IMR-90 (cell line): Measurements from ENCODE around the gene MVP. TPM values are rescaled to one million over a fixed set of nuclear protein-coding genes. Genes with fewer than 3 reads are reported as not detected.

ENCODE experiments used
- ATAC-seq: fragments of 200-7000 bp; cut with Tn5 transposase; 2 replicates; pipeline ENCODE4 v1.9.1; 2020; ENCODE audit warnings: low read depth, mild to moderate bottlenecking, moderate library complexity
- BruUV-seq: library from RNA; stranded (reverse); fragments of 400-500 nt; replicated peaks from 2 replicates; lab custom pipeline; 2021; lab: Mats Ljungman, UMichigan
- CTCF ChIA-PET: fragments of 300-600 bp; formaldehyde crosslinking; extraction: SDS; loops from one replicate; lab custom pipeline; 2021; ENCODE audit warnings: antibody characterized with exemption; lab: Yijun Ruan, JAX
- POLR2A ChIA-PET: fragments of 300-600 bp; sonication (Branson Sonifier 250); formaldehyde crosslinking; loops from one replicate; lab custom pipeline; 2022; ENCODE audit warnings: antibody characterized with exemption; ENCODE audit not compliant: unreplicated experiment; lab: Charles Lee
- DNase-seq: peaks from one replicate; pipeline ENCODE4 v3.0.0; 2013
- H2AFZ ChIP-seq: replicated peaks from 2 replicates; pipeline ENCODE3; 2013; ENCODE audit warnings: low read length, mild to moderate bottlenecking; ENCODE audit not compliant: poor library complexity
- H2AK5ac ChIP-seq: 2 replicates; pipeline ENCODE4 v1.6.1; 2013; ENCODE audit warnings: low read depth, low read length, inconsistent platforms
- H2AK9ac ChIP-seq: replicated peaks from 2 replicates; pipeline ENCODE3; 2013; ENCODE audit warnings: mild to moderate bottlenecking, low read depth, low read length, moderate library complexity; ENCODE audit not compliant: poor library complexity
- H2BK120ac ChIP-seq: 2 replicates; pipeline ENCODE4 v1.6.1; 2013; ENCODE audit warnings: low read depth, low read length, inconsistent platforms
- H2BK15ac ChIP-seq: 3 replicates; pipeline ENCODE4 v1.6.1; 2013; ENCODE audit warnings: low read depth, low read length, inconsistent platforms
- H2BK20ac ChIP-seq: 2 replicates; pipeline ENCODE4 v1.6.1; 2013; ENCODE audit warnings: low read depth, mild to moderate bottlenecking, inconsistent platforms, low read length, moderate library complexity
- H2BK5ac ChIP-seq: 2 replicates; pipeline ENCODE4 v1.6.1; 2013; ENCODE audit warnings: mild to moderate bottlenecking, low read depth, low read length, inconsistent platforms; ENCODE audit not compliant: poor library complexity, severe bottlenecking
- H3K14ac ChIP-seq: replicated peaks from 2 replicates; pipeline ENCODE4 v1.6.1; 2013; ENCODE audit warnings: low read depth, low read length, inconsistent platforms
- H3K18ac ChIP-seq: 2 replicates; pipeline ENCODE4 v1.6.1; 2013; ENCODE audit warnings: low read depth, low read length, control low read depth
- H3K23ac ChIP-seq: 2 replicates; pipeline ENCODE4 v1.6.1; 2013; ENCODE audit warnings: low read depth, low read length, inconsistent platforms
- H3K27ac ChIP-seq: 2 replicates; pipeline ENCODE4 v1.5.1; 2013; ENCODE audit warnings: mild to moderate bottlenecking, control low read depth, low read length; ENCODE audit not compliant: insufficient read depth
- H3K27me3 ChIP-seq: 2 replicates; pipeline ENCODE4 v1.6.1; 2013; ENCODE audit warnings: low read length; ENCODE audit not compliant: control insufficient read depth, insufficient read depth
- H3K36me3 ChIP-seq: 2 replicates; pipeline ENCODE4 v1.6.1; 2013; ENCODE audit warnings: low read length, mixed read lengths; ENCODE audit not compliant: control insufficient read depth, insufficient read depth
- H3K4ac ChIP-seq: 2 replicates; pipeline ENCODE4 v1.6.1; 2013; ENCODE audit warnings: low read depth, low read length, inconsistent platforms
- H3K4me1 ChIP-seq: 2 replicates; pipeline ENCODE4 v1.6.1; 2013; ENCODE audit warnings: low read length, mixed read lengths; ENCODE audit not compliant: control insufficient read depth, insufficient read depth
- H3K4me2 ChIP-seq: 2 replicates; pipeline ENCODE4 v1.6.1; 2013; ENCODE audit warnings: low read depth, mild to moderate bottlenecking, control low read depth, low read length, moderate library complexity
- H3K4me3 ChIP-seq: 2 replicates; pipeline ENCODE4 v1.5.1; 2013; ENCODE audit warnings: low read depth, mild to moderate bottlenecking, control low read depth, low read length, moderate library complexity; ENCODE audit not compliant: insufficient read depth
- H3K56ac ChIP-seq: 2 replicates; pipeline ENCODE4 v1.6.1; 2013; ENCODE audit warnings: low read length, inconsistent platforms; ENCODE audit not compliant: insufficient read depth; ENCODE audit errors: extremely low read depth
- H3K79me1 ChIP-seq, 2 experiments: 2 replicates each; pipeline ENCODE4 v1.6.1; 2013; ENCODE audit warnings: low read length in 2 of 2, inconsistent platforms in 1 of 2, low read depth in 1 of 2
- H3K9ac ChIP-seq: 2 replicates; pipeline ENCODE4 v1.6.1; 2013; ENCODE audit warnings: low read depth, low read length, control low read depth
- H3K9me1 ChIP-seq: 2 replicates; pipeline ENCODE4 v1.6.1; 2013; ENCODE audit warnings: low read length, inconsistent platforms; ENCODE audit not compliant: insufficient read depth
- H3K9me3 ChIP-seq: 2 replicates; pipeline ENCODE4 v1.6.1; 2013; ENCODE audit warnings: low read length; ENCODE audit not compliant: control insufficient read depth, insufficient read depth
- H4K20me1 ChIP-seq: 2 replicates; pipeline ENCODE4 v1.6.1; 2013; ENCODE audit warnings: low read length, inconsistent platforms; ENCODE audit not compliant: insufficient read depth
- H4K5ac ChIP-seq: 2 replicates; pipeline ENCODE4 v1.6.1; 2013; ENCODE audit warnings: mild to moderate bottlenecking, low read depth, low read length, control low read depth
- H4K8ac ChIP-seq, 2 experiments: 2 replicates each; pipeline ENCODE4 v1.6.1; 2013; ENCODE audit warnings: low read depth in 2 of 2, low read length in 2 of 2, control low read depth in 1 of 2, inconsistent platforms in 1 of 2
- H4K91ac ChIP-seq: 2 replicates; pipeline ENCODE4 v1.6.1; 2013; ENCODE audit warnings: low read depth, low read length, inconsistent platforms; ENCODE audit not compliant: insufficient read depth
- BHLHE40 ChIP-seq: fragments of 150-350 bp; IDR thresholded peaks from 2 replicates; pipeline ENCODE4 v1.6.1; 2016; ENCODE audit warnings: mild to moderate bottlenecking, low read depth, low read length
- CEBPB ChIP-seq: IDR thresholded peaks from 2 replicates; pipeline ENCODE4 v1.6.1; 2012; ENCODE audit warnings: low read depth, low read length, improper control_type of control experiment
- FOS ChIP-seq: fragments of 150-350 bp; IDR thresholded peaks from 2 replicates; pipeline ENCODE4 v1.6.1; 2016; ENCODE audit warnings: low read depth, low read length
- MAFK ChIP-seq: IDR thresholded peaks from 2 replicates; pipeline ENCODE4 v1.6.1; 2012; ENCODE audit warnings: low read depth, low read length, improper control_type of control experiment
- MAZ ChIP-seq: IDR thresholded peaks from 2 replicates; pipeline ENCODE4 v1.6.1; 2012; ENCODE audit warnings: low read depth, mild to moderate bottlenecking, low read length, improper control_type of control experiment, moderate library complexity, borderline replicate concordance
- MXI1 ChIP-seq: IDR thresholded peaks from 2 replicates; pipeline ENCODE4 v1.6.1; 2012; ENCODE audit warnings: low read depth, mild to moderate bottlenecking, low read length, moderate library complexity, borderline replicate concordance
- NFE2L2 ChIP-seq: fragments of 150-350 bp; IDR thresholded peaks from 2 replicates; pipeline ENCODE4 v1.6.1; 2016; ENCODE audit warnings: low read depth, mild to moderate bottlenecking, low read length
- POLR2A ChIP-seq: IDR thresholded peaks from 2 replicates; pipeline ENCODE4 v1.6.1; 2012; ENCODE audit warnings: mild to moderate bottlenecking, low read depth, low read length
- RAD21 ChIP-seq: IDR thresholded peaks from 2 replicates; pipeline ENCODE4 v1.6.1; 2012; ENCODE audit warnings: low read length, improper control_type of control experiment
- RCOR1 ChIP-seq: IDR thresholded peaks from 2 replicates; pipeline ENCODE4 v1.6.1; 2012; ENCODE audit warnings: mild to moderate bottlenecking, low read length, improper control_type of control experiment; ENCODE audit not compliant: insufficient replicate concordance
- RFX5 ChIP-seq: IDR thresholded peaks from 2 replicates; pipeline ENCODE4 v1.8.0; 2012; ENCODE audit warnings: low read depth, mild to moderate bottlenecking, low read length, moderate library complexity
- SMC3 ChIP-seq: fragments of 150-350 bp; IDR thresholded peaks from 2 replicates; pipeline ENCODE4 v1.6.1; 2016; ENCODE audit warnings: low read depth, mild to moderate bottlenecking, antibody characterized with exemption, low read length, moderate library complexity
- WGBS, 2 experiments: methylation state at CpG; one replicate each; pipeline versions ENCODE4 v1.1.5 to v1.1.7; 2013; ENCODE audit warnings: missing lambda C conversion rate in 2 of 2; ENCODE audit not compliant: insufficient read length in 1 of 2; ENCODE audit errors: extremely low coverage in 2 of 2; 5-methylcytosine and 5-hydroxymethylcytosine counted together
- dilution Hi-C: fragments of 300-500 bp; cut with HindIII; formaldehyde crosslinking; loops from one replicate; pipeline ENCODE4 v1.14.3; 2018; ENCODE audit warnings: low sequenced_read_pairs; ENCODE audit not compliant: unreplicated experiment
- in situ Hi-C: fragments of 300-500 bp; cut with MboI; formaldehyde crosslinking; loops from 3 replicates; pipeline ENCODE4 v1.14.3; 2019; ENCODE audit warnings: low sequenced_read_pairs, inconsistent platforms, mixed read lengths
- intact Hi-C: fragments of 100-400 bp; cut with micrococcal nuclease; formaldehyde crosslinking; loops from 2 replicates; pipeline ENCODE4 v1.10.0; 2022
- polyA plus RNA-seq, 3 experiments: library from polyadenylated mRNA; depleted of rRNA; stranded (reverse); fragments of >200 nt; gene quantifications; 2 replicates each; pipeline ENCODE4 v1.2.3, GENCODE V29; 2012; ENCODE audit warnings: low replicate concordance in 1 of 3
- total RNA-seq: library from RNA; depleted of rRNA; stranded (reverse); fragments of >200 nt; gene quantifications from 2 replicates; pipeline ENCODE4 v1.2.3, GENCODE V29; 2012
- TF ChIP-seq, protein P1 (sequence below): fragments of 150-350 bp; IDR thresholded peaks from 2 replicates; pipeline ENCODE4 v1.6.1; 2016; ENCODE audit warnings: low read depth, mild to moderate bottlenecking, low read length, moderate library complexity, borderline replicate concordance
- TF ChIP-seq, protein P2 (sequence below): fragments of 150-350 bp; IDR thresholded peaks from 2 replicates; pipeline ENCODE4 v1.6.1; 2017; ENCODE audit warnings: mild to moderate bottlenecking, antibody characterized with exemption, low read length, low read depth
- TF ChIP-seq, protein P3 (sequence below): conservative IDR thresholded peaks from 2 replicates; pipeline ENCODE4 v1.5.1; 2012; ENCODE audit warnings: mild to moderate bottlenecking, low read depth, low read length, improper control_type of control experiment

The MVP gene
- total and polyA plus RNA-seq, 2 of the 4 experiments (the other 2 are of a cell fraction), result 204 to 319 TPM

DNA sequence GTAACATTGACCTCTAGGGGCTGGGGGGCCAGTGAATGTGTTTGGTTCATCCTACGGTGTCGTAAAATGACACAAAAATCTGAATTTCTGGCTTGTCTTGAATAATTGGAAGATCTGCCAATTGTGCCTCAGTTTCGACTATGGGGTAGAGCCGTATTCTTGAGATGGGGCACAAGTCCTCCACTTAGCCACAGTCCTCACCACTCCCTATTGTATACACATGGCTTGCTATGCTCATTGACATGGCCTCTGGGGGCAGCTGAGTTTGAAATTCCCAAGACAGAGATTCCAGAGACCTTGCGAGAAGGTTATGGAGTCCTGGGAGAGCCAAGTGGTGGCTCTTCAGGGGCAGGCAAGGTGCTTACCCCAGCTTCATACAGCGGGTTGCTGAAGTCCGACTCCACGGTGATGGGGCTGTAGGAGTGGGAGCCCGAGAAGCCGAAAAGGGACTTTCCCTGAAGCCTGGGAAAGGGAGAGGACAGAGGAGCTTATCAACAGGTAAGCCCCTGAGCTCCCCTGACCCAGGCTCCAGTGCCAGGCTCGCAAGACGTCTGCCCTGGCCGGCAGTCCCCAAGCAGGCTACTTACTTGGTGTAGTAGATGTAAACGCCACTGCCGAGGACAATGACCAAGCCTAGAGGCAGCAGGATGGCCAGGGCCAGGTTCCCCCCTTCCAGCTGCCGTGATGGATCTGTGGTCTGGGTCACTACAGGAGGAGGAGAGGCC is 51.7 kb downstream of the MVP start:
- no peak overlapping the region for H2BK15ac ChIP-seq
- BruUV-seq, result no TSS peak
- CTCF ChIA-PET, result no interaction called here

More for the DNA sequence above, 51.7 kb downstream of the MVP start:
- H3K36me3 ChIP-seq, result no peaks in the 10 kb centered on the region
- H2AK9ac ChIP-seq, result no peak overlapping the region
- no peak overlapping the region for H3K56ac ChIP-seq
- H3K27me3 ChIP-seq, result peaks cover 10% of the 10 kb centered on the region
- no CpG with 5 or more reads among the region's 16 CpGs for WGBS, 2 experiments
- no peaks in the 10 kb centered on the region for H4K20me1 ChIP-seq
- H3K9me1 ChIP-seq, result no peaks in the 10 kb centered on the region
- in situ Hi-C loops, result no loop called here
- H3K4ac ChIP-seq, result no peak overlapping the region
- no peak overlapping the region for H2BK120ac ChIP-seq
- no peak overlapping the region for H3K4me2 ChIP-seq
- no peak overlapping the region for H2BK5ac ChIP-seq
- H4K8ac ChIP-seq, result no peak overlapping the region
- ATAC-seq, result no peak
- intact Hi-C loops, result no loop called here
- H3K9me3 ChIP-seq, result no peaks in the 10 kb centered on the region
- no peaks in the 10 kb centered on the region for H3K79me1 ChIP-seq
- no peak overlapping the region for H4K5ac ChIP-seq
- H2AK5ac ChIP-seq, result no peak overlapping the region
- H3K4me1 ChIP-seq, result no peaks in the 10 kb centered on the region
- no peak overlapping the region for H3K18ac ChIP-seq
- POLR2A ChIA-PET, result no interaction called here
- no peak overlapping the region for H3K14ac ChIP-seq
- H4K91ac ChIP-seq, result no peak overlapping the region
- TF ChIP-seq, protein P1, sequence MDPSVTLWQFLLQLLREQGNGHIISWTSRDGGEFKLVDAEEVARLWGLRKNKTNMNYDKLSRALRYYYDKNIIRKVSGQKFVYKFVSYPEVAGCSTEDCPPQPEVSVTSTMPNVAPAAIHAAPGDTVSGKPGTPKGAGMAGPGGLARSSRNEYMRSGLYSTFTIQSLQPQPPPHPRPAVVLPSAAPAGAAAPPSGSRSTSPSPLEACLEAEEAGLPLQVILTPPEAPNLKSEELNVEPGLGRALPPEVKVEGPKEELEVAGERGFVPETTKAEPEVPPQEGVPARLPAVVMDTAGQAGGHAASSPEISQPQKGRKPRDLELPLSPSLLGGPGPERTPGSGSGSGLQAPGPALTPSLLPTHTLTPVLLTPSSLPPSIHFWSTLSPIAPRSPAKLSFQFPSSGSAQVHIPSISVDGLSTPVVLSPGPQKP, result no peak
- TF ChIP-seq MAZ, result no peak
- no peak for TF ChIP-seq RCOR1
- no peak for TF ChIP-seq MXI1
- TF ChIP-seq MAFK, result no peak
- no peak for TF ChIP-seq POLR2A
- TF ChIP-seq, protein P2, sequence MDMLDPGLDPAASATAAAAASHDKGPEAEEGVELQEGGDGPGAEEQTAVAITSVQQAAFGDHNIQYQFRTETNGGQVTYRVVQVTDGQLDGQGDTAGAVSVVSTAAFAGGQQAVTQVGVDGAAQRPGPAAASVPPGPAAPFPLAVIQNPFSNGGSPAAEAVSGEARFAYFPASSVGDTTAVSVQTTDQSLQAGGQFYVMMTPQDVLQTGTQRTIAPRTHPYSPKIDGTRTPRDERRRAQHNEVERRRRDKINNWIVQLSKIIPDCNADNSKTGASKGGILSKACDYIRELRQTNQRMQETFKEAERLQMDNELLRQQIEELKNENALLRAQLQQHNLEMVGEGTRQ, result no peak
- TF ChIP-seq FOS, result no peak
- TF ChIP-seq RAD21, result no peak
- TF ChIP-seq, protein P3, sequence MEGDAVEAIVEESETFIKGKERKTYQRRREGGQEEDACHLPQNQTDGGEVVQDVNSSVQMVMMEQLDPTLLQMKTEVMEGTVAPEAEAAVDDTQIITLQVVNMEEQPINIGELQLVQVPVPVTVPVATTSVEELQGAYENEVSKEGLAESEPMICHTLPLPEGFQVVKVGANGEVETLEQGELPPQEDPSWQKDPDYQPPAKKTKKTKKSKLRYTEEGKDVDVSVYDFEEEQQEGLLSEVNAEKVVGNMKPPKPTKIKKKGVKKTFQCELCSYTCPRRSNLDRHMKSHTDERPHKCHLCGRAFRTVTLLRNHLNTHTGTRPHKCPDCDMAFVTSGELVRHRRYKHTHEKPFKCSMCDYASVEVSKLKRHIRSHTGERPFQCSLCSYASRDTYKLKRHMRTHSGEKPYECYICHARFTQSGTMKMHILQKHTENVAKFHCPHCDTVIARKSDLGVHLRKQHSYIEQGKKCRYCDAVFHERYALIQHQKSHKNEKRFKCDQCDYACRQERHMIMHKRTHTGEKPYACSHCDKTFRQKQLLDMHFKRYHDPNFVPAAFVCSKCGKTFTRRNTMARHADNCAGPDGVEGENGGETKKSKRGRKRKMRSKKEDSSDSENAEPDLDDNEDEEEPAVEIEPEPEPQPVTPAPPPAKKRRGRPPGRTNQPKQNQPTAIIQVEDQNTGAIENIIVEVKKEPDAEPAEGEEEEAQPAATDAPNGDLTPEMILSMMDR, result no peak
- TF ChIP-seq RFX5, result no peak
- TF ChIP-seq BHLHE40, result no peak
- no peak for TF ChIP-seq SMC3
- no peak for TF ChIP-seq NFE2L2
- TF ChIP-seq CEBPB, result no peak
- no peak for DNase-seq
- no peak overlapping the region for H3K23ac ChIP-seq
- dilution Hi-C loops, result no loop called here
- H2BK20ac ChIP-seq, result no peak overlapping the region
- no peak overlapping the region for H3K4me3 ChIP-seq
- H3K9ac ChIP-seq, result no peak overlapping the region
- H2AFZ ChIP-seq, result no peak overlapping the region
- H3K27ac ChIP-seq, result no peak overlapping the region
